Measurements from ENCODE around the gene BEST2.

DNA sequence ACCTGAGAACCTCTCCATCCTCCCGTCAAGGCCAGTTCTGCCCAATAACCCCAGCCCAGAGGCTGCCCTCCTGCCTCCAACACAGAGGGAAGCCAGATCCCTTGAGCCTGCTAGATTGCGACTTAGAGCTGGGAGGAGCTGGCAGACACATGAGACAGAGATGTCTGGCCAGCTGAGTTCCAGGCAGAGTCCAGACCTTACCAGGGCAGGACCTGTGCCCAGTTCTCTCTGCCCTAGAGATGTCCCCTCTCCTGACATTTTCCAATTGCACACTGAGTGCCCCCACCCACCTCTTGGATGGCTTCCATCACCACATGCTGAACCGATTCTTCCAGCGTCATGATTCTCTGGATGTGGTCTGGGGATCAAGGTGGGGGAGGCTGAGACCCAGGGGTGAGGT is 20.7 kb downstream of the BEST2 start:
- TF ChIP-seq CSDC2 (CRISPR knock-in tag; IDR thresholded peaks at IDR 0.05) (no peak), ZNF565 (CRISPR knock-in tag; conservative IDR thresholded peaks at IDR 0.05; ENCODE audit: low read depth) (no peak), PPARA (CRISPR knock-in tag; IDR thresholded peaks at IDR 0.05; ENCODE audit: borderline replicate concordance) (no peak), ISL1 (CRISPR knock-in tag; IDR thresholded peaks at IDR 0.05) (no peak), RARB (CRISPR knock-in tag; IDR thresholded peaks at IDR 0.05) (no peak), TCF4 (CRISPR knock-in tag; IDR thresholded peaks at IDR 0.05; ENCODE audit: borderline replicate concordance) (no peak)
- TF ChIP-seq, protein P1, sequence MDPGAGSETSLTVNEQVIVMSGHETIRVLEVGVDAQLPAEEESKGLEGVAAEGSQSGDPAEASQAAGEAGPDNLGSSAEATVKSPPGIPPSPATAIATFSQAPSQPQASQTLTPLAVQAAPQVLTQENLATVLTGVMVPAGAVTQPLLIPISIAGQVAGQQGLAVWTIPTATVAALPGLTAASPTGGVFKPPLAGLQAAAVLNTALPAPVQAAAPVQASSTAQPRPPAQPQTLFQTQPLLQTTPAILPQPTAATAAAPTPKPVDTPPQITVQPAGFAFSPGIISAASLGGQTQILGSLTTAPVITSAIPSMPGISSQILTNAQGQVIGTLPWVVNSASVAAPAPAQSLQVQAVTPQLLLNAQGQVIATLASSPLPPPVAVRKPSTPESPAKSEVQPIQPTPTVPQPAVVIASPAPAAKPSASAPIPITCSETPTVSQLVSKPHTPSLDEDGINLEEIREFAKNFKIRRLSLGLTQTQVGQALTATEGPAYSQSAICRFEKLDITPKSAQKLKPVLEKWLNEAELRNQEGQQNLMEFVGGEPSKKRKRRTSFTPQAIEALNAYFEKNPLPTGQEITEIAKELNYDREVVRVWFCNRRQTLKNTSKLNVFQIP (CRISPR knock-in tag; IDR thresholded peaks at IDR 0.05; ENCODE audit: borderline replicate concordance, low read depth): no peak
- TF ChIP-seq, protein P2, sequence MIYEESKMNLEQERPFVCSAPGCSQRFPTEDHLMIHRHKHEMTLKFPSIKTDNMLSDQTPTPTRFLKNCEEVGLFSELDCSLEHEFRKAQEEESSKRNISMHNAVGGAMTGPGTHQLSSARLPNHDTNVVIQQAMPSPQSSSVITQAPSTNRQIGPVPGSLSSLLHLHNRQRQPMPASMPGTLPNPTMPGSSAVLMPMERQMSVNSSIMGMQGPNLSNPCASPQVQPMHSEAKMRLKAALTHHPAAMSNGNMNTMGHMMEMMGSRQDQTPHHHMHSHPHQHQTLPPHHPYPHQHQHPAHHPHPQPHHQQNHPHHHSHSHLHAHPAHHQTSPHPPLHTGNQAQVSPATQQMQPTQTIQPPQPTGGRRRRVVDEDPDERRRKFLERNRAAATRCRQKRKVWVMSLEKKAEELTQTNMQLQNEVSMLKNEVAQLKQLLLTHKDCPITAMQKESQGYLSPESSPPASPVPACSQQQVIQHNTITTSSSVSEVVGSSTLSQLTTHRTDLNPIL (CRISPR knock-in tag; IDR thresholded peaks at IDR 0.05; ENCODE audit: low read depth): no peak
- TF ChIP-seq, protein P3, sequence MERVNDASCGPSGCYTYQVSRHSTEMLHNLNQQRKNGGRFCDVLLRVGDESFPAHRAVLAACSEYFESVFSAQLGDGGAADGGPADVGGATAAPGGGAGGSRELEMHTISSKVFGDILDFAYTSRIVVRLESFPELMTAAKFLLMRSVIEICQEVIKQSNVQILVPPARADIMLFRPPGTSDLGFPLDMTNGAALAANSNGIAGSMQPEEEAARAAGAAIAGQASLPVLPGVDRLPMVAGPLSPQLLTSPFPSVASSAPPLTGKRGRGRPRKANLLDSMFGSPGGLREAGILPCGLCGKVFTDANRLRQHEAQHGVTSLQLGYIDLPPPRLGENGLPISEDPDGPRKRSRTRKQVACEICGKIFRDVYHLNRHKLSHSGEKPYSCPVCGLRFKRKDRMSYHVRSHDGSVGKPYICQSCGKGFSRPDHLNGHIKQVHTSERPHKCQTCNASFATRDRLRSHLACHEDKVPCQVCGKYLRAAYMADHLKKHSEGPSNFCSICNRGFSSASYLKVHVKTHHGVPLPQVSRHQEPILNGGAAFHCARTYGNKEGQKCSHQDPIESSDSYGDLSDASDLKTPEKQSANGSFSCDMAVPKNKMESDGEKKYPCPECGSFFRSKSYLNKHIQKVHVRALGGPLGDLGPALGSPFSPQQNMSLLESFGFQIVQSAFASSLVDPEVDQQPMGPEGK (CRISPR knock-in tag; IDR thresholded peaks at IDR 0.05; ENCODE audit: borderline replicate concordance): no peak
